ENCODE data around the gene METTL5. TPM values are rescaled to one million over a fixed set of nuclear protein-coding genes. Genes with fewer than 3 reads are reported as not detected.

Gene METTL5
- total RNA-seq, 4 donors from 2014 or later, result 46.3 to 91.2 (median 71.1) TPM

GRCh38 chr2:169806586-169806985, 18.1 kb downstream of the METTL5 start:
- H3K4me1 ChIP-seq, result peaks cover 0 to 20% (median 0%) of the 10 kb centered on the region in 3 donors
- H3K4me3 ChIP-seq, result no peak overlapping the region
- H3K27ac ChIP-seq, result no peak overlapping the region
- no peak for ATAC-seq
- peaks cover 3 to 89% of the 10 kb centered on the region in 2 donors for H3K36me3 ChIP-seq
- no peaks in the 10 kb centered on the region for H3K27me3 ChIP-seq
- H3K9me3 ChIP-seq, result no peaks in the 10 kb centered on the region
- TF ChIP-seq POLR2AphosphoS5 (IDR thresholded peaks at IDR 0.05), result no peak
- TF ChIP-seq CTCF (IDR thresholded peaks at IDR 0.05), result no peak
- TF ChIP-seq POLR2A (IDR thresholded peaks at IDR 0.05), result no peak
- no peak for TF ChIP-seq EP300 (IDR thresholded peaks at IDR 0.05)

GRCh38 chr2:169803480-169803879, 21.2 kb downstream of the METTL5 start:
- H3K4me3 ChIP-seq, result no peak overlapping the region
- H3K9me3 ChIP-seq, result no peaks in the 10 kb centered on the region
- no peaks in the 10 kb centered on the region for H3K27me3 ChIP-seq
- no peak overlapping the region for H3K27ac ChIP-seq
- TF ChIP-seq POLR2AphosphoS5 (IDR thresholded peaks at IDR 0.05) (no peak), POLR2A (IDR thresholded peaks at IDR 0.05) (no peak), CTCF (IDR thresholded peaks at IDR 0.05) (no peak), EP300 (IDR thresholded peaks at IDR 0.05) (no peak)
- peaks cover 0 to 38% (median 0%) of the 10 kb centered on the region in 3 donors for H3K4me1 ChIP-seq
- 85 to 93% methylated on average over 4 to 9 of the region's 9 CpGs for WGBS, 2 donors (ENCODE audit: low coverage in 1 of 2)
- H3K36me3 ChIP-seq, result peaks cover 3 to 63% of the 10 kb centered on the region in 2 donors
- ATAC-seq, result no peak

GRCh38 chr2:169798718-169799592, 25.8 kb downstream of the METTL5 start, which contains the start of gene SSB:
Gene SSB, plus strand, starts transcription at chr2:169798871. Its CDS starts 2,090 bp downstream, at chr2:169800961.
- no peaks in the 10 kb centered on the region for H3K9me3 ChIP-seq
- H3K36me3 ChIP-seq, result peaks cover 0 to 27% of the 10 kb centered on the region in 2 donors
- H3K27me3 ChIP-seq, result no peaks in the 10 kb centered on the region
- H3K4me3 ChIP-seq, result peak within 1 kb of the TSS; percentile 89 to 99
- peaks cover 0 to 38% (median 0%) of the 10 kb centered on the region in 3 donors for H3K4me1 ChIP-seq
- H3K27ac ChIP-seq, result peak within 1 kb of the TSS; percentile 72 to 90 (median 89)
- peak; percentile 99 for ATAC-seq
- TF ChIP-seq POLR2AphosphoS5 (IDR thresholded peaks at IDR 0.05), result peak; percentile 86
- TF ChIP-seq EP300 (IDR thresholded peaks at IDR 0.05), result no peak
- TF ChIP-seq CTCF (IDR thresholded peaks at IDR 0.05), result peak in 1 of 4 experiments; percentile 14
- TF ChIP-seq POLR2A (IDR thresholded peaks at IDR 0.05), result peak; percentile 60 to 63
- 0% methylated on average over 4 to 10 of the region's 67 CpGs for WGBS, 2 donors (ENCODE audit: low coverage in 1 of 2)

GRCh38 chr2:169798397-169798717, 26.3 kb downstream of the METTL5 start:
- ATAC-seq, result no peak
- Histone ChIP-seq H3K36me3 (peaks cover 0 to 22% of the 10 kb centered on the region in 2 donors), H3K9me3 (no peaks in the 10 kb centered on the region), H3K4me1 (peaks cover 0 to 32% (median 0%) of the 10 kb centered on the region in 3 donors), H3K27ac (peak overlapping the region in 3 of 4 donors; percentile 88 to 90 (median 90)), H3K4me3 (peak overlapping the region; percentile 89 to 99), H3K27me3 (no peaks in the 10 kb centered on the region)
- no peak for TF ChIP-seq POLR2AphosphoS5 (IDR thresholded peaks at IDR 0.05)
- no peak for TF ChIP-seq EP300 (IDR thresholded peaks at IDR 0.05)
- no peak for TF ChIP-seq CTCF (IDR thresholded peaks at IDR 0.05)
- no peak for TF ChIP-seq POLR2A (IDR thresholded peaks at IDR 0.05)
- WGBS, 2 donors (ENCODE audit: low coverage in 1 of 2), result 3 to 9% methylated on average over 4 of the region's 4 CpGs

GRCh38 chr2:169797601-169798000, 27.1 kb downstream of the METTL5 start:
- no peak for ATAC-seq
- no peak overlapping the region for H3K4me3 ChIP-seq
- no peak overlapping the region for H3K27ac ChIP-seq
- TF ChIP-seq POLR2A (IDR thresholded peaks at IDR 0.05) (no peak), EP300 (IDR thresholded peaks at IDR 0.05) (no peak), CTCF (IDR thresholded peaks at IDR 0.05) (no peak), POLR2AphosphoS5 (IDR thresholded peaks at IDR 0.05) (no peak)
- peaks cover 0 to 14% of the 10 kb centered on the region in 2 donors for H3K36me3 ChIP-seq
- no peaks in the 10 kb centered on the region for H3K27me3 ChIP-seq
- 81 to 92% methylated on average over 5 of the region's 5 CpGs for WGBS, 2 donors (ENCODE audit: low coverage in 1 of 2)
- no peaks in the 10 kb centered on the region for H3K9me3 ChIP-seq
- H3K4me1 ChIP-seq, result peaks cover 0 to 27% (median 0%) of the 10 kb centered on the region in 3 donors
